ENCODE results near the gene SPRR1B. TPM values are rescaled to one million over a fixed set of nuclear protein-coding genes. Genes with fewer than 3 reads are reported as not detected.
"Not testable (repeated sequence)": the region's sequence is repeated elsewhere in the genome, so short reads cannot be mapped to it uniquely, and the experiment has no call there.

SPRR1B gene
- total RNA-seq, 2 experiments from 2014 or later = not detected

GRCh38 chr1:153021829-153022228, 9.2 kb upstream of the SPRR1B start:
- ATAC-seq (ENCODE audit: low read depth); H3K9me3 Mint-ChIP-seq; DNase-seq; H3K27ac Mint-ChIP-seq; H3K4me1 Mint-ChIP-seq; H3K36me3 Mint-ChIP-seq; POLR2A ChIA-PET; H3K4me3 Mint-ChIP-seq: not testable (repeated sequence)
- peaks cover 21% of the 10 kb centered on the region for H3K27me3 Mint-ChIP-seq

DNA sequence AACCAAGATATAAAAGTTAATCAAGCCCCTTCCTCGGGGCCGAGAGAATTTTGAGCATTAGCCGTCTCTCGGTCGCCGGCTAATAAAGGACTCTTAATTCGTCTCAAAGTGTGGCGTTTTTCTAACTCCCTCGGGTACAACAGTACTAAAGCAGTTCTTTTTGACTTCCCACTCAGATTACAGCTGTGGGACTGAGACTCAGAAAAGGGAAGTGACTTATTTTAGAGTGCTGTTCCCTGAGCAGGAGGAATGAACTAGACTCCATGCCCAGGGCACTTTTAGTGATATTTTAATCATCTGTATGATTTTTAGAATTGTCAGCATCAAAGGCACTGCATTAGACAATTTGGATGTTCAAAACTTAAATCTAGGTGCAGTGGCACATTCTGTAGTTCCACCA, 8.7 kb upstream of the SPRR1B start:
- H3K9me3 Mint-ChIP-seq; DNase-seq; H3K4me3 Mint-ChIP-seq; H3K27ac Mint-ChIP-seq; POLR2A ChIA-PET; ATAC-seq (ENCODE audit: low read depth); H3K36me3 Mint-ChIP-seq; H3K4me1 Mint-ChIP-seq: not testable (repeated sequence)
- H3K27me3 Mint-ChIP-seq = peaks cover 20% of the 10 kb centered on the region

- POLR2A ChIA-PET = no interaction called here
- DNase-seq = no peak
- Mint-ChIP-seq H3K36me3 (no peaks in the 10 kb centered on the region), H3K9me3 (no peaks in the 10 kb centered on the region), H3K4me1 (no peaks in the 10 kb centered on the region), H3K4me3 (no peak overlapping the region), H3K27me3 (peaks cover 20% of the 10 kb centered on the region), H3K27ac (no peak overlapping the region)
- ATAC-seq (ENCODE audit: low read depth) = no peak
Observed at GRCh38 chr1:153023109-153023508, 7.9 kb upstream of the SPRR1B start.

DNA sequence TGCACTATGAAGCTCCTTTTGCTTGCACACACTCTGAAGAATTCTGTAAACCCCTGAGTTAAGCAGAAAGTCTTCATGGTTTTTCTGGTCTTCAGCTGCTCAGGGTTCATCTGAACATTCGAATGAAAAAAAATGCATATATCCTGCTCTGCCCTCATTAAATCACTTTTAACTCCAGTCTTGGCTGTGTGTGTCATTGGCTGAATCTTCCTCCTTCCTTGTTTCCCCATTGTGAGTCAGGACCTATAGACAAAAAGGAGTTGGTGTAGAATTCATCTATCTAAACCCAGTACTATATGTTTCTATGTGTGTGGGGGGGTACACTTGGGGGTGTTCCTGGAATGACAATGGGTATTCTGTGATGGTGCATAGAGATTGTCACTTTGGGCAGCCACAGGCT, 6.6 kb upstream of the SPRR1B start:
- Mint-ChIP-seq H3K27me3 (peaks cover 16% of the 10 kb centered on the region), H3K4me1 (no peaks in the 10 kb centered on the region), H3K27ac (no peak overlapping the region), H3K9me3 (peaks cover 3% of the 10 kb centered on the region), H3K36me3 (no peaks in the 10 kb centered on the region), H3K4me3 (no peak overlapping the region)
- POLR2A ChIA-PET = no interaction called here
- ATAC-seq (ENCODE audit: low read depth) (no peak), DNase-seq (no peak)

DNA sequence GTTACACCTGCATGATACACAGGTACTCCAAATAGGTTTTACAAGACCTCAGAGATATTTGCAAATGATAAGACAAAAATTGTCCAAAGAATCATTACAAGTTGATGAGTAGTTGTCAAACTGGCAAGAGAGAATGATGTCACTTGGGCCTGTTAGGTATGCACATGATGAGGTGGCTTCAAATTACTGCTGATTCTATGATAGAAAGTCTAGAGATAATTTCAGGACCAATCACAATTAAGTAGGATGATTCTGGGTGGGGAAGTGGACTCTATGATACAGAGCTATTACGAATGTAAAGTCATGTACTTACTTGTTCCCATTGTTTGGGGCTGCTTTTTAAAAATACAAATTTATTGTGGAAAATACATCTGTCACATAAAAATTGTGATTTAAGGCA, 5.2 kb upstream of the SPRR1B start:
- Mint-ChIP-seq H3K27me3 (peaks cover 10% of the 10 kb centered on the region), H3K4me1 (no peaks in the 10 kb centered on the region), H3K9me3 (peaks cover 3% of the 10 kb centered on the region), H3K27ac (no peak overlapping the region), H3K36me3 (no peaks in the 10 kb centered on the region), H3K4me3 (no peak overlapping the region)
- no peak for ATAC-seq (ENCODE audit: low read depth)
- no peak for DNase-seq
- POLR2A ChIA-PET = no interaction called here

- POLR2A ChIA-PET = no interaction called here
- Mint-ChIP-seq H3K4me3 (no peak overlapping the region), H3K4me1 (no peaks in the 10 kb centered on the region), H3K27me3 (no peaks in the 10 kb centered on the region), H3K9me3 (peaks cover 3% of the 10 kb centered on the region), H3K36me3 (no peaks in the 10 kb centered on the region), H3K27ac (no peak overlapping the region)
- no peak for DNase-seq
- no peak for ATAC-seq (ENCODE audit: low read depth)
Observed at GRCh38 chr1:153028766-153029165, 2.2 kb upstream of the SPRR1B start.

DNA sequence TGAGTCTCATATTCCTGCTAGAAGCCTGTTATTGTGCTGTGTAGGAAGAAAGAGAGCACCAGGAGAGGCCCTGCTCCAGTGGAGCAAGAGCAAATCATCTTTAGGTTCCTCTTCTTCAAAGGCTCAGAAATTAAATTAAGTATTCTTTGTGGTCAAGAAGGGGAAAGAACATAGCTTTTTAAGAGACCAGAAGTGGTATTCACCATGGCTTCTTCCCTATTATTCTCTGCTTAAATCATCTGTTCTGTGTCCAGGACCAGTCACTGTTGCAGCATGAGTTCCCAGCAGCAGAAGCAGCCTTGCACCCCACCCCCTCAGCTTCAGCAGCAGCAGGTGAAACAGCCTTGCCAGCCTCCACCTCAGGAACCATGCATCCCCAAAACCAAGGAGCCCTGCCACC, 1.1 kb downstream of the SPRR1B start:
- no peaks in the 10 kb centered on the region for H3K27me3 Mint-ChIP-seq

GRCh38 chr1:153032677-153033308, 1.8 kb downstream of the SPRR1B start:
- Mint-ChIP-seq H3K4me3 (no peak overlapping the region), H3K9me3 (peaks cover 3% of the 10 kb centered on the region), H3K36me3 (no peaks in the 10 kb centered on the region), H3K27me3 (no peaks in the 10 kb centered on the region), H3K4me1 (no peaks in the 10 kb centered on the region), H3K27ac (no peak overlapping the region)
- POLR2A ChIA-PET = no interaction called here
- no peak for DNase-seq
- ATAC-seq (ENCODE audit: low read depth) = no peak

More for the DNA sequence above, 1.1 kb downstream of the SPRR1B start:
- no peak for DNase-seq
- Mint-ChIP-seq H3K27ac (no peak overlapping the region), H3K36me3 (no peaks in the 10 kb centered on the region), H3K9me3 (peaks cover 3% of the 10 kb centered on the region), H3K4me3 (no peak overlapping the region), H3K4me1 (no peaks in the 10 kb centered on the region)
- no peak for ATAC-seq (ENCODE audit: low read depth)
- POLR2A ChIA-PET = no interaction called here

DNA sequence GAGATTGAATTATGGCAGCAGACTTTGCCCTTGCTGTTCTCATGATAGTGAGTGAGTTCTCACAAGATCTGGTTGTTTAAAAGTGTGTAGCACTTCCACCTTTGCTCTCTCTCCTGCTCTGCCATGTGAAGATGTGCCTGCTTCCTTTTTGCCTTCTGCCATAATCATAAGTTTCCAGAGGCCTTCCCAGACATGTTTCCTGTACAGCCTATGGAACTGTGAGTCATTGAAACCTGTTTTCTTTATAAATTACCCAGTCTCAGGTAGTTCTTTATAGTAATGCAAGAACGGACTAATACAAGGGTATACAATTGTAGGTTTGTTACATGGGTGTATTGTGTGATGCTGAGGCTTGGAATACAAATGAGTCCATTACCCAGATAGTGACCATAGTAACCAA, 4.2 kb downstream of the SPRR1B start:
- no peaks in the 10 kb centered on the region for H3K4me1 Mint-ChIP-seq
- H3K27me3 Mint-ChIP-seq = peaks cover 4% of the 10 kb centered on the region
- no peak overlapping the region for H3K4me3 Mint-ChIP-seq
- H3K27ac Mint-ChIP-seq = no peak overlapping the region
- DNase-seq = no peak
- POLR2A ChIA-PET = no interaction called here
- no peaks in the 10 kb centered on the region for H3K36me3 Mint-ChIP-seq
- no peak for ATAC-seq (ENCODE audit: low read depth)
- H3K9me3 Mint-ChIP-seq = no peaks in the 10 kb centered on the region

GRCh38 chr1:153040950-153041631, 10.1 kb downstream of the SPRR1B start, which contains the start of gene SPRR2D:
TSS of gene SPRR2D (minus strand) at chr1:153041120. CDS start at chr1:153040346, 774 bp downstream.
- POLR2A ChIA-PET = no interaction called here
- Mint-ChIP-seq H3K36me3 (no peaks in the 10 kb centered on the region), H3K4me1 (no peaks in the 10 kb centered on the region), H3K4me3 (no peak within 1 kb of the TSS), H3K9me3 (no peaks in the 10 kb centered on the region), H3K27ac (no peak within 1 kb of the TSS), H3K27me3 (peaks cover 20% of the 10 kb centered on the region)
- DNase-seq (no peak), ATAC-seq (ENCODE audit: low read depth) (no peak)

DNA sequence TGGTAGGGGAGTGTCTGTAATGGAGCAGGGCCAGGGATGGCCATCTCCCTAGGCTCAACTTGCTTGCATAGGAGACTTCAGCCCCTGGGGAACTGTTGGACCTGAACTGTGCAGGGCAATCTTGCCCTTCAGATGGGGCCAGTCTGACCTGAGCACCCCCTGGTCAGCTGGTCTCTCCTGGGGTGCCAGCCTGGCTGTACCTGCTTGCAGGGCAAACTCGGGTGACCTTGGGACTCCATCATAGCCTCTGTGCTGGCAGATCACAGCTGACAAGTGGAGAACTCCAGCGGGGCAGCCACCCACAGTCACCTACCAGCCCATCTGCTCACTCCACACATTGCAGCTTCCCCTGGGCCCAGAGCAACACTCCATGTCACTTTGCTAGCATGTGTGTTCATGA, 18.2 kb downstream of the SPRR1B start:
- Mint-ChIP-seq H3K4me3 (no peak overlapping the region), H3K36me3 (no peaks in the 10 kb centered on the region), H3K9me3 (no peaks in the 10 kb centered on the region), H3K27ac (no peak overlapping the region), H3K4me1 (no peaks in the 10 kb centered on the region), H3K27me3 (peaks cover 8% of the 10 kb centered on the region)
- ATAC-seq (ENCODE audit: low read depth) (no peak), DNase-seq (no peak)
- POLR2A ChIA-PET = no interaction called here

DNA sequence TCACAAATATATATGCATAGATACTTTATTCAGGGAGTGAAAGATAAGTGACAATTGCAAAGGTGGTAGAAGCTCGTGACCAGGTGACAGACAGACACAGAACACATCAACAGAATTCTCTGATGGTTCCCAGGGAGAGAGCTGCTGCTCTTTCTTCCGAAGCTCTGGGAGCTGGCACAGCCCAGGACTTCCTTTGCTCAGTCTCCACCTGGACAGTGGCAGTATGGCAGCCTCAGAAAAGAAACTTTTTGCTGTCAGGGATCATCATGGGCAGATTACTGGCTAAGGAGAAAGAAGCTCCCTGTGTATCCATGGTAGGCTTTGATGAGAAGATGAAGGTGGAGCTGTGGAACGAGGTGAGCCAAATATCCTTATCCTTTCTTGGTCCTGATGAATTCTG, 25.1 kb downstream of the SPRR1B start:
- H3K9me3 Mint-ChIP-seq; H3K27me3 Mint-ChIP-seq; H3K4me3 Mint-ChIP-seq; H3K36me3 Mint-ChIP-seq; DNase-seq; ATAC-seq (ENCODE audit: low read depth); POLR2A ChIA-PET; H3K4me1 Mint-ChIP-seq; H3K27ac Mint-ChIP-seq: not testable (repeated sequence)

- POLR2A ChIA-PET = no interaction called here
- H3K27me3 Mint-ChIP-seq = peaks cover 3% of the 10 kb centered on the region
- no peaks in the 10 kb centered on the region for H3K9me3 Mint-ChIP-seq
- DNase-seq (no peak), ATAC-seq (ENCODE audit: low read depth) (no peak)
- no peak within 1 kb of the TSS for H3K4me3 Mint-ChIP-seq
- H3K27ac Mint-ChIP-seq = no peak within 1 kb of the TSS
- no peaks in the 10 kb centered on the region for H3K36me3 Mint-ChIP-seq
- H3K4me1 Mint-ChIP-seq = no peaks in the 10 kb centered on the region
Observed at GRCh38 chr1:153057375-153057774, 26.4 kb downstream of the SPRR1B start, which contains the start of gene SPRR2A. TSS of gene SPRR2A (minus strand) at chr1:153057512. CDS start at chr1:153056735, 777 bp downstream.

DNA sequence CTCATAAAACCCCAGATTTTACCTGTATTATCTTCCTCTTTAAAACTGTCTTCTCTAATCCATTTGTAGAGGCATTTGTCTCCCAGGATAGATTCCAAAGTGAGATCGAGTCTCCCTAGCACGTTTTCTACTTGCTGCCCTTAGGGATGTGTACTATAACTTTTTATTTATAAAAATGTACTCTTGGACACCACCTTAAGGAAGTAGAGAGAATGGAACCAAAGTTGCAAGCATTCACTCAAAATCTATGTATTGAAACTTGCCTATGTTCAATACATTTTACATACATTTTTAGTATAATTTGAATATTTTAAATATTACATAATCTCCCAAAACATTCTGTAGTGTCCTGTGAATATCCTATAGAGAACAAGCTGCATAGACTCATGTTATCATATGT, 27.2 kb downstream of the SPRR1B start:
- no peak for DNase-seq
- peaks cover 4% of the 10 kb centered on the region for H3K27me3 Mint-ChIP-seq
- H3K4me3 Mint-ChIP-seq = no peak overlapping the region
- POLR2A ChIA-PET = no interaction called here
- no peaks in the 10 kb centered on the region for H3K36me3 Mint-ChIP-seq
- H3K9me3 Mint-ChIP-seq = no peaks in the 10 kb centered on the region
- ATAC-seq (ENCODE audit: low read depth) = no peak
- no peaks in the 10 kb centered on the region for H3K4me1 Mint-ChIP-seq
- H3K27ac Mint-ChIP-seq = no peak overlapping the region

Data from activated naive CD8-positive, alpha-beta T cell treated with anti-CD3 and anti-CD28 coated beads, Interleukin-2, amount 10 ng/mL, durations not matched to agents 7 days and 5 days (primary cell).